Heart left ventricle (tissue), 16 donors: ENCODE data around the gene SORCS2. TPM values are rescaled to one million over a fixed set of nuclear protein-coding genes. Genes with fewer than 3 reads are reported as not detected.

Experiments used
- ATAC-seq, 4 donors: fragments of 200-7000 bp; cut with Tn5 transposase; one replicate each; pipeline ENCODE4 v1.9.1; 2020 to 2022; ENCODE audit warnings: moderate library complexity in 4 of 4, mild to moderate bottlenecking in 3 of 4, moderate number of reproducible peaks in 1 of 4
- DNase-seq, 5 donors: peaks; one replicate each; pipeline ENCODE4 v3.0.0-alpha.2; 2020
- H3K27ac ChIP-seq, 12 donors: fragments of 200-600 bp; sonication (generic) in 4 of 12; one replicate each; pipeline versions ENCODE4 v1.5.0 to v1.8.0; 2016 to 2022; ENCODE audit warnings: mild to moderate bottlenecking in 2 of 12
- H3K27me3 ChIP-seq, 9 donors: fragments of 200-600 bp; sonication (generic) in 2 of 9; one replicate each; pipeline versions ENCODE4 v1.5.1 to v1.8.0; 2016 to 2022; ENCODE audit warnings: mild to moderate bottlenecking in 3 of 9
- H3K36me3 ChIP-seq, 9 donors: fragments of 200-600 bp; sonication (generic) in 2 of 9; one replicate each; pipeline versions ENCODE4 v1.5.0 to v1.8.0; 2018 to 2022; ENCODE audit warnings: mild to moderate bottlenecking in 2 of 9
- H3K4me1 ChIP-seq, 12 donors: fragments of 200-600 bp; sonication (generic) in 4 of 12; one replicate each; pipeline versions ENCODE4 v1.5.0 to v1.8.0; 2016 to 2022; ENCODE audit warnings: mild to moderate bottlenecking in 3 of 12
- H3K4me3 ChIP-seq, 12 donors: fragments of 200-600 bp; sonication (generic) in 4 of 12; one replicate each; pipeline versions ENCODE4 v1.5.0 to v1.8.0; 2017 to 2022; ENCODE audit warnings: mild to moderate bottlenecking in 9 of 12, moderate library complexity in 4 of 12
- H3K9me3 ChIP-seq, 12 donors: fragments of 200-600 bp; sonication (generic) in 4 of 12; one replicate each; pipeline versions ENCODE4 v1.5.0 to v1.8.0; 2016 to 2022; ENCODE audit warnings: mild to moderate bottlenecking in 1 of 12
- POLR2A ChIP-seq, 2 donors: fragments of 450-650 bp; IDR thresholded peaks; one replicate each; pipeline ENCODE4 v1.6.1; 2017; ENCODE audit warnings: antibody characterized with exemption in 2 of 2, mild to moderate bottlenecking in 2 of 2, moderate library complexity in 2 of 2
- WGBS, 4 donors: extraction: QIAGEN DNeasy Blood & Tissue Kit in 2 of 4; methylation state at CpG; one replicate each; pipeline versions ENCODE4 v1.1.5 to v1.1.7; 2013 to 2018; 5-methylcytosine and 5-hydroxymethylcytosine counted together
- intact Hi-C, 10 donors: fragments of 100-400 bp; cut with DNase I; formaldehyde crosslinking; loops; one replicate each; pipeline versions ENCODE4 v1.11.1 to v1.14.2; 2022
- polyA plus RNA-seq, 2 donors: library from polyadenylated mRNA; stranded (reverse); fragments of 200-250 nt; gene quantifications; one replicate each; pipeline ENCODE4 v1.2.3, GENCODE V29; 2013
- total RNA-seq, 9 donors: library from RNA; depleted of rRNA in 2 of 9; stranded (reverse); fragments of >200 nt in 2 of 9; fragmentation: NEBNext Ultra II Directional in 3 of 9; extraction: Animal tissue kit (Norgen Biotek cat#: 25700) in 3 of 9; gene quantifications; one replicate each; pipeline versions ENCODE4 v1.1.0 to v1.2.4, GENCODE V29; 2016 to 2023
- TF ChIP-seq, protein P1 (sequence below), 12 donors: fragments of 200-600 bp; sonication (generic) in 4 of 12; IDR thresholded peaks; one replicate each; pipeline versions ENCODE4 v1.5.0 to v1.8.0; 2018 to 2022; ENCODE audit warnings: antibody characterized with exemption in 12 of 12, mild to moderate bottlenecking in 5 of 12
- donor health status: ischemic (EF 13 %, LVEDD 7.1; RV severe dilation, severe dysfunction).
- donor health status: healthy with polysubstance abuse.
- donor health status: DM: no; HTN: yes; CAD: no.
- donor health status: DM: no; HTN: no; CAD: no.
- donor health status: ischemic (EF 25% LVEDD 6.9; RV normal size, moderate dysfunction).
- donor health status: ischemic (EF 25% LVEDD 5.7; RV mildly dilated, moderate dysfunction).
- donor health status: healthy.
- donor health status: DM: yes; HTN: yes; CAD: no.
- donor health status: ischemic (EF 35%, LVEDD 5.7; RV mildly dilated, moderate dysfunction).
- donor health status: nonischemic (EF 11% LVEDD 7.7; RV severe dilation, severe dysfunction).
- donor health status: DM: yes; HTN: yes; CAD: no.
- donor health status: PGD.
- donor health status: ischemic (EF 29% LVEDD 5.4; RV normal size, mild dysfunction).
- donor health status: nonischemic (EF 23%, LVEDD 6.1; RV moderate dilation, normal function).

The SORCS2 gene
- total and polyA plus RNA-seq, 11 donors = 0.28 to 5.5 (median 2.4) TPM

DNA sequence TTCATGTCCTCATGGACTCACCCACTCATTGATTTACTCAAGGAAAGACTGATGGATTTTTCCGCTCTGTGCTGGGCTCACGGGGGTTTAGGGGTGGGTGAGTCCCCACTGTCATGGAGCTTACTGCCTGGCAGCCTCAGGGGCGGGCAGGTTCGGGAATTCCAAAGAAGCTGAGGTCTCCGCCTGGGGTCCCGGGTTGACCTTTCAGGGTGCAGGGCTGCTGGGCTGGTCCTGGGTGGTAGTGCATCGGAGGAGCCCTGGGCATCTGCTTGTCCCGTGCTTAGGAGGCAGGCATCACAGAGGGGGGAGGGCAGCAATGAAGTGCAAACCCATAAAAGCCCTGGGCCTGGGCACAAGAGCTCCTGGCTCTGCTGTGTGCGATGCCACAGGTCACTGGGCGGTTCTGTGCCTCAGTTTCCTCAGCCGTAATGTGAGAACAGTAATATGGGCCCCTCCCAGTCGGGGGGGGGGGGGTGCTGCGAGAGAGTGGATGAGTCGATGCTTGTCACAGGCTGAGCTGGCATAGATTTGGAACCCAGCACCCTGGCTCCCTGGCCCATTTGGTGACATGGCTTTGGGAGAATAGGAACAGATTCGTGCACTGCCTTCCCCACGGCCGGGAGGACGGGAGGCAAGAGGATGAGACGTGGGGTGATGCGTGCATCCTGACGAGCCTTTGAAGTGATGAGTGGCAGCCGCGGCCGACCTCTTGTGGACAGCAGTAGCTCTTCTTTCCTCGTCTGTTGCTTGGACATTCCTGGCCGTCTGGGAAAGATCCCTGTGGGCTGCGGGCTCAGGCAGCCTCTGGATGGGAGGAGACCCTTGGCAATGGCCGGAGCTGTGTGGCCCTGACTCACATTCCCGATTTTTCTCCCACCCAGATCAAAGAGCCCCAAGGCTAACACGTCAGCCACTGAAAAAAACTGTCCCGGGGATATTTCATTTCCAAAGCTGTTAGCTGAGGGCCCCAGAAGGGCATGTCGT, 200.4 kb downstream of the SORCS2 start:
- DNase-seq = peak in 3 of 5 donors; percentile 32 to 64 (median 40)
- peak in 2 of 4 donors; percentile 9 to 57 for ATAC-seq
- no peak overlapping the region for H3K4me3 ChIP-seq
- peaks cover 0 to under 1% (median 0%) of the 10 kb centered on the region in 12 donors for H3K4me1 ChIP-seq
- intact Hi-C loops = loop anchor here in 2 of 10 donors (10.0 kb wide), 2 partner anchors 88 to 198 kb away; partner anchors contain the start of gene SORCS2 (in 1 of the 2)
- H3K9me3 ChIP-seq = no peaks in the 10 kb centered on the region
- no peak overlapping the region for H3K27ac ChIP-seq
- 52 to 70% (median 63%) methylated on average over 20 to 32 of the region's 32 CpGs for WGBS, 4 donors
- H3K36me3 ChIP-seq = no peaks in the 10 kb centered on the region
- peaks cover 0 to 11% (median 0%) of the 10 kb centered on the region in 9 donors for H3K27me3 ChIP-seq
- no peak for TF ChIP-seq POLR2A (IDR thresholded peaks at IDR 0.05)
- TF ChIP-seq, protein P1, sequence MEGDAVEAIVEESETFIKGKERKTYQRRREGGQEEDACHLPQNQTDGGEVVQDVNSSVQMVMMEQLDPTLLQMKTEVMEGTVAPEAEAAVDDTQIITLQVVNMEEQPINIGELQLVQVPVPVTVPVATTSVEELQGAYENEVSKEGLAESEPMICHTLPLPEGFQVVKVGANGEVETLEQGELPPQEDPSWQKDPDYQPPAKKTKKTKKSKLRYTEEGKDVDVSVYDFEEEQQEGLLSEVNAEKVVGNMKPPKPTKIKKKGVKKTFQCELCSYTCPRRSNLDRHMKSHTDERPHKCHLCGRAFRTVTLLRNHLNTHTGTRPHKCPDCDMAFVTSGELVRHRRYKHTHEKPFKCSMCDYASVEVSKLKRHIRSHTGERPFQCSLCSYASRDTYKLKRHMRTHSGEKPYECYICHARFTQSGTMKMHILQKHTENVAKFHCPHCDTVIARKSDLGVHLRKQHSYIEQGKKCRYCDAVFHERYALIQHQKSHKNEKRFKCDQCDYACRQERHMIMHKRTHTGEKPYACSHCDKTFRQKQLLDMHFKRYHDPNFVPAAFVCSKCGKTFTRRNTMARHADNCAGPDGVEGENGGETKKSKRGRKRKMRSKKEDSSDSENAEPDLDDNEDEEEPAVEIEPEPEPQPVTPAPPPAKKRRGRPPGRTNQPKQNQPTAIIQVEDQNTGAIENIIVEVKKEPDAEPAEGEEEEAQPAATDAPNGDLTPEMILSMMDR (IDR thresholded peaks at IDR 0.05) = peak in 2 of 12 donors; percentile 29 to 33

DNA sequence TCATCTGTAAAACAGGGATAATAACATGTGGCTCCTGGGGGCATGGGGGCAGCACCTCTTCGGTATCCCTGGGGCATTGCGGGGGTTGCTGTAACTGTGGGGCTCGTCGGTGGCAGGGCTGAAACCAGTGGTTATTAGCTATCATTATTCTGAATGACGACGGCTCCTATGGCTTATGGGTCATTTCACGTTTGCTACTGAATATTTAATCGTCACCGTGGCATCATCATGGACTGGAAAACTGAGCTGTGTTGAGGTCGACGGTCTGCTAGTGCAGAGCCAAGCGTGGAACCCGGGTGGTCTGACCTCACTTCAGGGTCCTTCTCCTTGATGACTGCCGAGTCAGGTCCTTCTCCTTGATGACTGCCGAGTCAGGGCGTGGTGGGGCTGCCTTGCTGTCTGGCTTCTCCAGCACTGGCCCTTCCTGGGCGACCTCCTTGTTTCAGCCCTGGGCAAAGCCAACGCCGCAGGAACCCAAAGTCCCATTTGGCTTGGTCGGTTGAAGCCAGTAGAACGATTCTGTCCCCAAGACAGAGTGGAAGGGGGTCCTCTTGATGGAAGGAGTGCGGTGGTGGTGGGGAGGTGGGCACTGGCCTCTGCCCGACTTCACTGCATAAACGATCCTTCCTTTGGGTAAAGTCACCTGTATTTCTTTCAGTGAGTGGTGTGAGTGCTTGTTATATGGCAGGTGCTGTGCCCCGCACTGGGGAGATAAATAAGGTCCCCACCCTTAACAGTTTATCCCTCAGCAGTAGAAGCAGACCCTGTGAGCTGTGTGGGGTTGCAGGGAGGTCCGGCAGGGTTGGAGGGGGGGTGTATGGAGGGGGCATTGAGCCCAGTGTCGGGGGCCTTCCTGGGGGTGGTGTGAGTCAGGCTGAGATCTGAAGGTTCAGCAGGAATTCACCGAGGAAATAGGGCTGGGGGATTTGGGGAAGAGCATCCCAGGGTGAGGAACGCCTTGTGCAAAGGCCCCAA, 201.6 kb downstream of the SORCS2 start:
- peak in 3 of 5 donors; percentile 9 to 31 (median 24) for DNase-seq
- ATAC-seq = no peak

GRCh38 chr4:7394681-7395451, 202.5 kb downstream of the SORCS2 start:
- Histone ChIP-seq H3K4me1 (peaks cover 0 to 7% (median 0%) of the 10 kb centered on the region in 12 donors), H3K9me3 (no peaks in the 10 kb centered on the region), H3K4me3 (no peak overlapping the region), H3K27ac (no peak overlapping the region), H3K27me3 (peaks cover 0 to 11% (median 0%) of the 10 kb centered on the region in 9 donors), H3K36me3 (no peaks in the 10 kb centered on the region)
- ATAC-seq (no peak), DNase-seq (peak in 3 of 5 donors; percentile 6 to 43 (median 21))
- 69 to 77% (median 73%) methylated on average over 20 to 21 of the region's 21 CpGs for WGBS, 4 donors
- intact Hi-C loops = loop anchor here in 2 of 10 donors (10.0 kb wide), 2 partner anchors 90 to 200 kb away; partner anchors contain the start of gene SORCS2 (in 1 of the 2)
- TF ChIP-seq, protein P1 (IDR thresholded peaks at IDR 0.05) = no peak
- no peak for TF ChIP-seq POLR2A (IDR thresholded peaks at IDR 0.05)

More for the DNA sequence above, 201.6 kb downstream of the SORCS2 start:
- peaks cover 0 to 11% (median 0%) of the 10 kb centered on the region in 9 donors for H3K27me3 ChIP-seq
- WGBS, 4 donors = 78 to 83% (median 83%) methylated on average over 22 to 29 of the region's 29 CpGs
- no peaks in the 10 kb centered on the region for H3K9me3 ChIP-seq
- intact Hi-C loops = loop anchor here in 2 of 10 donors (10.0 kb wide), 2 partner anchors 89 to 199 kb away; partner anchors contain the start of gene SORCS2 (in 1 of the 2)
- peaks cover 0 to 7% (median 0%) of the 10 kb centered on the region in 12 donors for H3K4me1 ChIP-seq
- TF ChIP-seq, protein P1 (IDR thresholded peaks at IDR 0.05) = no peak
- no peak for TF ChIP-seq POLR2A (IDR thresholded peaks at IDR 0.05)
- no peak overlapping the region for H3K4me3 ChIP-seq
- H3K36me3 ChIP-seq = no peaks in the 10 kb centered on the region
- H3K27ac ChIP-seq = no peak overlapping the region
